ENCODE results near the gene SND1.

The SND1 gene

GRCh38 chr7:127912901-127913300 is 260.9 kb downstream of the SND1 start:
- DNase-seq: no peak

GRCh38 chr7:127913686-127914085 is 261.7 kb downstream of the SND1 start:
- no peak for DNase-seq

GRCh38 chr7:127914693-127915092 is 262.7 kb downstream of the SND1 start:
- no peak for DNase-seq

- DNase-seq: no peak
Measured at GRCh38 chr7:127916735-127917134, 264.7 kb downstream of the SND1 start.

GRCh38 chr7:127918130-127918529 is 266.1 kb downstream of the SND1 start:
- no peak for DNase-seq

- no peak for DNase-seq
Measured at GRCh38 chr7:127920787-127921438, 268.9 kb downstream of the SND1 start.

GRCh38 chr7:127922656-127923055 is 270.7 kb downstream of the SND1 start:
- no peak for DNase-seq

GRCh38 chr7:127924874-127925273 is 272.9 kb downstream of the SND1 start:
- no peak for DNase-seq

- DNase-seq: no peak
Measured at GRCh38 chr7:127927348-127927696, 275.3 kb downstream of the SND1 start.

- DNase-seq: no peak
Measured at GRCh38 chr7:127928222-127928621, 276.2 kb downstream of the SND1 start.

- DNase-seq: no peak
Measured at GRCh38 chr7:127928852-127929251, 276.9 kb downstream of the SND1 start.

- DNase-seq: no peak
Measured at GRCh38 chr7:127930341-127931328, 278.6 kb downstream of the SND1 start.

- no peak for DNase-seq
Measured at GRCh38 chr7:127932076-127932475, 280.1 kb downstream of the SND1 start.

GRCh38 chr7:127932496-127932895 is 280.5 kb downstream of the SND1 start:
- no peak for DNase-seq

- DNase-seq: no peak
Measured at GRCh38 chr7:127933146-127933545, 281.2 kb downstream of the SND1 start.

- DNase-seq: no peak
Measured at GRCh38 chr7:127934711-127935110, 282.7 kb downstream of the SND1 start.

GRCh38 chr7:127935847-127936376 is 283.9 kb downstream of the SND1 start:
- peak; percentile 55 to 88 for DNase-seq

GRCh38 chr7:127937066-127937680 is 285.2 kb downstream of the SND1 start:
- no peak for DNase-seq

- no peak for DNase-seq
Measured at GRCh38 chr7:127938588-127938987, 286.6 kb downstream of the SND1 start.

GRCh38 chr7:127940381-127941160 is 288.6 kb downstream of the SND1 start:
- DNase-seq: no peak

GRCh38 chr7:127941476-127942210 is 289.6 kb downstream of the SND1 start:
- DNase-seq: no peak

All from cerebellar nuclear complex (tissue), 1 donor.